ENCODE results near the gene TCEANC2.
"Not testable (repeated sequence)": the region's sequence is repeated elsewhere in the genome, so short reads cannot be mapped to it uniquely, and the experiment has no call there.

Gene TCEANC2

DNA sequence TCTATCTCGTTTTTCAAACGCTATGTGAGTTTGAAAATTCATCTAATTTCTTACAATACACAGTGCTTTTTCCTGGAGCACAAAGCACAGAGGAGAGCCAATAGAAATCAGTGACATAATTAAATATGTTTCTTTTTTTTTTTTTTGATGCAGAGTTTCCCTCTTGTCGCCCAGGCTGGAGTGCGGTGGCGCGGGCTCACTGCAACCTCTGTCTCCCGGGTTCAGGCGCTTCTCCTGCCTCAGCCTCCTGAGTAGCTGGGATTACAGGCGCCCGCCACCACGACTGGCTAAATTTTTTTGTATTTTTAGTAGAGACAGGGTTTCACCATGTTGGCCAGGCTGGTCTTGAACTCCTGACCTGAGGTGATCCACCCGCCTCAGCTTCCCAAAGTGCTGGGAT, 3.0 kb upstream of the TCEANC2 start:
- peak overlapping the region; percentile 18 for H3K4me3 Mint-ChIP-seq
- peaks cover 19% of the 10 kb centered on the region for H3K4me1 Mint-ChIP-seq (ENCODE audit: low read depth)
- not testable (repeated sequence) for H3K9me3 Mint-ChIP-seq; H3K36me3 Mint-ChIP-seq (ENCODE audit: low read depth); H3K27me3 Mint-ChIP-seq (ENCODE audit: low read depth); H3K27ac Mint-ChIP-seq

DNA sequence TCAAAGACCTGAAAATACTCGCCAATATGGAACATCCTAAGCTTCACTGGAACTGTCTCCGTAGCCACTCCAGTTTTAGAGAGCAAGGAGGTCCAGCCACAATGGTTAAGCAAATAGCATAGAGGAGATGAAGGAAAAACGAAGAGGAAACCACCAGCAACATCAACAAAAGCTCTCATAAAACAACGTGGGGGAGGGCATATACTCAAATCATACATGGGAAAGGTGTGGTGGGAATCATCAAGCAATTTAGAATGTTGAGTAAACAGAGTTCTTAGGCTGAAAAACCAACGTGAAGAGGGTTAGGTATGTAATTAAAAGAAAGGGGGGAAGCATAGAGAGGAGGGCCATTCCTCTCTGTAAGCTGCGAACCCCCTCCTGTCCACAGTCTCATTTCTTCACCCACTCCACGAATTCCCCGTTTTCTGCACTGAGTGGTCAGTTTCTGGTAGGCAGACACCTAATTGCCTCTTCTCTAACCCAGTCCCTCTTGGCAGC, 1.4 kb upstream of the TCEANC2 start:
- no peaks in the 10 kb centered on the region for H3K27me3 Mint-ChIP-seq (ENCODE audit: low read depth)
- peaks cover 20% of the 10 kb centered on the region for H3K4me1 Mint-ChIP-seq (ENCODE audit: low read depth)
- H3K4me3 Mint-ChIP-seq, result no peak overlapping the region
- H3K27ac Mint-ChIP-seq, result no peak overlapping the region
- no peaks in the 10 kb centered on the region for H3K9me3 Mint-ChIP-seq
- peaks cover 8% of the 10 kb centered on the region for H3K36me3 Mint-ChIP-seq (ENCODE audit: low read depth)

DNA sequence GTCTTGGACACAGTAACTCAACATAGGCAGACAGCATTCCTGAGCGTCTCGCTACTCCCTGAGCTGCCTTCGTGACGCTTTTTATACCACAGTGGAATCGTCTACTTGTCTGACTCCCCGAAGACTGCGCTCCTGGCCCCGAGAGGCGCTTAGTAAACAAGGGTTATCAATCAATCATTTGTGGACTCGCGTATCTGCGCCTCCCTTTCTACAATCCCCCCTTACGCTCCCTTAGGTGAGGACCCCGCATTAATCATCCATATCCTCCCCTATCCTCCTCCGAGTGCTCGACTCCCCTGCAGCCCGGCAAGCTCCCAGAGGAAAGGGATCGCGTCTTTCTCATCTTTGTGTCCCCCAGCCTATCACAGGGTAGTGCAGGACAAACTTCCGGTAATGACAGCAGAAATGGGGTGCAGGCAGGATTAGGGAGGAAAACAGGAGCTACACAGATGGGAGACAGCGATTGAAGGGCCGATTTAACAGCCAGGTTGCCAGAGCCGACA, 926 bp upstream of the TCEANC2 start:
- Mint-ChIP-seq H3K27me3 (ENCODE audit: low read depth) (no peaks in the 10 kb centered on the region), H3K4me3 (no peak overlapping the region), H3K27ac (no peak overlapping the region), H3K4me1 (ENCODE audit: low read depth) (peaks cover 19% of the 10 kb centered on the region), H3K9me3 (no peaks in the 10 kb centered on the region), H3K36me3 (ENCODE audit: low read depth) (peaks cover 11% of the 10 kb centered on the region)

GRCh38 chr1:54053745-54054437, 483 bp downstream of the TCEANC2 start:
- Mint-ChIP-seq H3K36me3 (ENCODE audit: low read depth) (peaks cover 20% of the 10 kb centered on the region), H3K4me3 (no peak overlapping the region), H3K9me3 (no peaks in the 10 kb centered on the region), H3K27me3 (ENCODE audit: low read depth) (no peaks in the 10 kb centered on the region), H3K27ac (no peak overlapping the region), H3K4me1 (ENCODE audit: low read depth) (peaks cover 22% of the 10 kb centered on the region)

- no peak overlapping the region for H3K27ac Mint-ChIP-seq
- no peak overlapping the region for H3K4me3 Mint-ChIP-seq
- H3K4me1 Mint-ChIP-seq (ENCODE audit: low read depth), result peaks cover 22% of the 10 kb centered on the region
- H3K9me3 Mint-ChIP-seq, result no peaks in the 10 kb centered on the region
- H3K36me3 Mint-ChIP-seq (ENCODE audit: low read depth), result peaks cover 23% of the 10 kb centered on the region
- H3K27me3 Mint-ChIP-seq (ENCODE audit: low read depth), result no peaks in the 10 kb centered on the region
Observed at GRCh38 chr1:54054438-54054749, 986 bp downstream of the TCEANC2 start.

DNA sequence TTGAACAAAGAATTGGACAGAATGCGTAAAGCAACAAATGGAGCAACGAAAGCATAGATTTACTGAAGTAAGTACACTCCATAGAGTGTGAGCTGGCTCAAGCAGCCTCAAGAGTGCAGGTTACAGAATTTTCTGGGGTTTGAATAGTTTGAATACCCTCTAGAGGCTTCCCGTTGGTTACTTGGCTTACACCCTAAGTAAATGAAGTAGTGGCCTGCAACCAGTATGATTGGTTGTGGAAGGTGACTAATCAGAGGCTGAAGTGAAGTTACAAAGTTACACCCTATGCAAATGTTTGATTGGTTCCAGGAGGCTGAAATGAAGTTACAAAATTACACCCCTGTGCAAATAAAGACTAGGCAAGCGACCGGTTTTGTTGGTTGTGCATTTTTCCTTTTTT, 10.9 kb downstream of the TCEANC2 start:
- Mint-ChIP-seq H3K4me1 (ENCODE audit: low read depth) (no peaks in the 10 kb centered on the region), H3K27me3 (ENCODE audit: low read depth) (no peaks in the 10 kb centered on the region), H3K27ac (no peak overlapping the region), H3K36me3 (ENCODE audit: low read depth) (peaks cover 9% of the 10 kb centered on the region), H3K4me3 (no peak overlapping the region), H3K9me3 (no peaks in the 10 kb centered on the region)

DNA sequence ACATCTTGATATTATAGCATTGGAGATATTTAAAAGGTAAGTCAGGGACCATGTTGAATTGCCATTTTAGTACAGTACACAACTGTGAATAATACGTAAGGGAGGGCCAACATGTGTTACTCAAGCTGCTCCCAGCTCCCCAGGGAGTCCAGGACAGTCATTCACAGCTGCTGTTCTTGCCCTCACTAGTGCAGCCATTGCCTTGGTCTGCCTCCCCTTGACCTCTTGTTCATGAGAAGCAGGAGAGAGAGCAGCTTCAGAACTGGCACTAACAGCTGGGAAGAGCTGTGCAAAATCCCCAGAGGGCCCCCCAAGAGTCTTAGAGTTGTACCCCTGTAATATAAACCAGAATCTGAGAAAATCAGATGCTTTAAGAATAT, 16.4 kb downstream of the TCEANC2 start:
- Mint-ChIP-seq H3K27ac (no peak overlapping the region), H3K9me3 (no peaks in the 10 kb centered on the region), H3K27me3 (ENCODE audit: low read depth) (no peaks in the 10 kb centered on the region), H3K4me3 (no peak overlapping the region), H3K36me3 (ENCODE audit: low read depth) (peaks cover 10% of the 10 kb centered on the region), H3K4me1 (ENCODE audit: low read depth) (no peaks in the 10 kb centered on the region)

GRCh38 chr1:54070171-54070837, 16.9 kb downstream of the TCEANC2 start:
- Mint-ChIP-seq H3K4me3 (no peak overlapping the region), H3K9me3 (no peaks in the 10 kb centered on the region), H3K27me3 (ENCODE audit: low read depth) (no peaks in the 10 kb centered on the region), H3K4me1 (ENCODE audit: low read depth) (no peaks in the 10 kb centered on the region), H3K36me3 (ENCODE audit: low read depth) (peaks cover 10% of the 10 kb centered on the region), H3K27ac (no peak overlapping the region)

- H3K4me3 Mint-ChIP-seq, result no peak overlapping the region
- H3K4me1 Mint-ChIP-seq (ENCODE audit: low read depth), result peaks cover 3% of the 10 kb centered on the region
- H3K36me3 Mint-ChIP-seq (ENCODE audit: low read depth), result peaks cover 6% of the 10 kb centered on the region
- no peak overlapping the region for H3K27ac Mint-ChIP-seq
- no peaks in the 10 kb centered on the region for H3K9me3 Mint-ChIP-seq
- no peaks in the 10 kb centered on the region for H3K27me3 Mint-ChIP-seq (ENCODE audit: low read depth)
Observed at GRCh38 chr1:54077359-54077758, 24.0 kb downstream of the TCEANC2 start.

DNA sequence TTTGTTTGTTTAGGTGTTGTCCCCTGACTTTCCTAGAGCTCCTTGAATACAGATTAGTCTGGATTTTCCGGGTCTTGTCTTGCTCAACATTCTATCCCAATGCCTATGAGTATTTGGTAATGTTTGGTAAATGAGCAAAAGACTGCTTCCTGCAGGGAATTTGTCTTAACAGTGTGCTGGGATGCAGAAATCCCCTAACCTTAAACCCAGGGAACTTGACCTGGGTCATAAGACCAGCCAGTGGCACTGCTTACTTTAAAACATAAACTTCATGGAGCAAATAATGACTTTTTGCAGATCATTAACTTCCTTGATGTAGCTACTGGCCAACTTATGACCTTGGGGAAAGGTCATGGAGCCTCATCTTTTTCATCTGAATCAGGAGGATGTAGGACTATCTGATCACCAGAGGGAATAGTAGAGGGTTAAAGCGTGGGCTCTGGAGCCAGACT, 27.2 kb downstream of the TCEANC2 start:
- no peak overlapping the region for H3K27ac Mint-ChIP-seq
- H3K36me3 Mint-ChIP-seq (ENCODE audit: low read depth), result peaks cover 6% of the 10 kb centered on the region
- no peak overlapping the region for H3K4me3 Mint-ChIP-seq
- peaks cover 3% of the 10 kb centered on the region for H3K4me1 Mint-ChIP-seq (ENCODE audit: low read depth)
- H3K9me3 Mint-ChIP-seq, result no peaks in the 10 kb centered on the region
- H3K27me3 Mint-ChIP-seq (ENCODE audit: low read depth), result no peaks in the 10 kb centered on the region

GRCh38 chr1:54081306-54082270, 28.2 kb downstream of the TCEANC2 start:
- Mint-ChIP-seq H3K36me3 (ENCODE audit: low read depth) (peaks cover 6% of the 10 kb centered on the region), H3K27me3 (ENCODE audit: low read depth) (no peaks in the 10 kb centered on the region), H3K4me1 (ENCODE audit: low read depth) (peaks cover 3% of the 10 kb centered on the region), H3K27ac (no peak overlapping the region), H3K4me3 (no peak overlapping the region), H3K9me3 (no peaks in the 10 kb centered on the region)

DNA sequence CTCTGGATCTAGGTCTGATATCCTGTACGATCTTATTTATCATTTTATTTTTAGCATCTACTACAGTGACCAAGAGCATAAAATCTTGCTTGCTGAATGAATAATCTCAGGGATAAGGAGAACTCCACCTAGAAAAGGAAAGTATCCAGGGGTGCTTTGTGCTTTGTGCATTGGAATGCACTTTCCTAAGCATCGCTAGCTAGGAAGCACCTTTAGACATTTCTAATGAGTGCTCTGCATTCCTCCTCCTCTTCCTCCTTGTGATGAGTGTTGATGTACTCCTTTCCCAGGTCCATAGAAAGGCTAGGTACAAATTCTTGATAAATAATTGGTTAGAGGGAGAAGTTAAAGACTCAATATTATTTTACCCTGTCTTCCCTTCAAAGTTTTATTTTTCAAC, 31.4 kb downstream of the TCEANC2 start:
- peaks cover 6% of the 10 kb centered on the region for H3K36me3 Mint-ChIP-seq (ENCODE audit: low read depth)
- H3K27ac Mint-ChIP-seq, result no peak overlapping the region
- H3K4me1 Mint-ChIP-seq (ENCODE audit: low read depth), result peaks cover 6% of the 10 kb centered on the region
- no peaks in the 10 kb centered on the region for H3K9me3 Mint-ChIP-seq
- no peaks in the 10 kb centered on the region for H3K27me3 Mint-ChIP-seq (ENCODE audit: low read depth)
- no peak overlapping the region for H3K4me3 Mint-ChIP-seq

DNA sequence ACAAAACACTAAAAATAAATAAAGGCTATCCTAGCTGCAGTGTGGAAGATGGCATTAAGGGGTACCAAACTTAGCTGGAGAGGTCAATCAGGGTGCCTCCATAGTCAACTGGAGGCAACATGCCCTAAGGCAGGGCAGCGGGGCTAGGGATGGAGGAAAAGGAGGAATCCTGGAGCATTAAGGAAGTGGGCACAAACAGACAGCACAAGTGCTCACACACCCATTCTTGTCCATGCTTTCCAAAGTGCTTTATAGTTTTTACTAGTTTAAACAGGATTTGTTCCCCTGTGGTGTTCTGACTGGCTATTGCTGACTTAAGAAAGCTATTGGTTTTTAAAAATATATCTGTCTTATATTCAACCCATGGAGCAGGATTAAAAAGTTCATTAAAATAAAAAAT, 33.3 kb downstream of the TCEANC2 start:
- H3K4me3 Mint-ChIP-seq, result no peak overlapping the region
- H3K36me3 Mint-ChIP-seq (ENCODE audit: low read depth), result peaks cover 6% of the 10 kb centered on the region
- H3K9me3 Mint-ChIP-seq, result no peaks in the 10 kb centered on the region
- no peak overlapping the region for H3K27ac Mint-ChIP-seq
- H3K27me3 Mint-ChIP-seq (ENCODE audit: low read depth), result no peaks in the 10 kb centered on the region
- peaks cover 2% of the 10 kb centered on the region for H3K4me1 Mint-ChIP-seq (ENCODE audit: low read depth)

- H3K27ac Mint-ChIP-seq, result no peak overlapping the region
- no peak overlapping the region for H3K4me3 Mint-ChIP-seq
- peaks cover 2% of the 10 kb centered on the region for H3K4me1 Mint-ChIP-seq (ENCODE audit: low read depth)
- peaks cover 6% of the 10 kb centered on the region for H3K36me3 Mint-ChIP-seq (ENCODE audit: low read depth)
- H3K9me3 Mint-ChIP-seq, result no peaks in the 10 kb centered on the region
- no peaks in the 10 kb centered on the region for H3K27me3 Mint-ChIP-seq (ENCODE audit: low read depth)
Observed at GRCh38 chr1:54088385-54088784, 35.0 kb downstream of the TCEANC2 start.

Measured in T-helper 1 cell treated with Interleukin-12 subunit alpha and Interleukin-12 subunit beta and Interleukin-4 antibody, amounts not matched to agents 30 μg/mL and 1 μg/mL, for 36 hours (primary cell).